ENCODE results near the gene HDDC2. TPM values are rescaled to one million over a fixed set of nuclear protein-coding genes. Genes with fewer than 3 reads are reported as not detected.

HDDC2 gene
- total and polyA plus RNA-seq, 2 experiments from 2014 or later, result 69.5 to 131 TPM

GRCh38 chr6:125250511-125250910 lies 51.3 kb downstream of the HDDC2 start:
- Mint-ChIP-seq H3K27me3 (ENCODE audit: insufficient read depth, low read depth, poor library complexity) (peaks cover 2% of the 10 kb centered on the region), H3K4me3 (no peak overlapping the region), H3K36me3 (ENCODE audit: low read depth) (no peaks in the 10 kb centered on the region), H3K27ac (no peak overlapping the region), H3K9me3 (no peaks in the 10 kb centered on the region), H3K4me1 (peaks cover 16% of the 10 kb centered on the region)
- Histone ChIP-seq H3K27ac (ENCODE audit: low read depth) (no peak overlapping the region), H4K20me1 (replicated peaks; ENCODE audit: insufficient read depth) (no peaks in the 10 kb centered on the region), H2AFZ (no peak overlapping the region), H3K4me3 (no peak overlapping the region), H3F3A (replicated peaks; ENCODE audit: low read depth) (no peaks in the 10 kb centered on the region), H3K4me1 (ENCODE audit: insufficient read depth) (peaks cover 11% of the 10 kb centered on the region), H3K9me2 (ENCODE audit: insufficient read depth) (no peaks in the 10 kb centered on the region), H3K36me3 (ENCODE audit: insufficient read depth) (no peaks in the 10 kb centered on the region), H3K79me2 (replicated peaks; ENCODE audit: insufficient read depth) (no peaks in the 10 kb centered on the region), H3K27me3 (ENCODE audit: insufficient read depth) (no peaks in the 10 kb centered on the region), H3K4me2 (no peak overlapping the region)
- DNase-seq (ENCODE audit: low spot score) (no peak), ATAC-seq (no peak)
- no peak for TF ChIP-seq NANOG (IDR thresholded peaks at IDR 0.05; ENCODE audit: borderline replicate concordance)
- TF ChIP-seq CREB1 (CRISPR knock-in tag; IDR thresholded peaks at IDR 0.05; ENCODE audit: low read depth), result no peak
- TF ChIP-seq ZNF114 (CRISPR knock-in tag; IDR thresholded peaks at IDR 0.05), result no peak
- no peak for TF ChIP-seq JUNB (IDR thresholded peaks at IDR 0.05; ENCODE audit: unreplicated experiment)
- TF ChIP-seq STAT1 (IDR thresholded peaks at IDR 0.05; ENCODE audit: unreplicated experiment), result no peak
- no peak for TF ChIP-seq POLR2AphosphoS5 (IDR thresholded peaks at IDR 0.05; ENCODE audit: low read depth)
- TF ChIP-seq, protein P1, sequence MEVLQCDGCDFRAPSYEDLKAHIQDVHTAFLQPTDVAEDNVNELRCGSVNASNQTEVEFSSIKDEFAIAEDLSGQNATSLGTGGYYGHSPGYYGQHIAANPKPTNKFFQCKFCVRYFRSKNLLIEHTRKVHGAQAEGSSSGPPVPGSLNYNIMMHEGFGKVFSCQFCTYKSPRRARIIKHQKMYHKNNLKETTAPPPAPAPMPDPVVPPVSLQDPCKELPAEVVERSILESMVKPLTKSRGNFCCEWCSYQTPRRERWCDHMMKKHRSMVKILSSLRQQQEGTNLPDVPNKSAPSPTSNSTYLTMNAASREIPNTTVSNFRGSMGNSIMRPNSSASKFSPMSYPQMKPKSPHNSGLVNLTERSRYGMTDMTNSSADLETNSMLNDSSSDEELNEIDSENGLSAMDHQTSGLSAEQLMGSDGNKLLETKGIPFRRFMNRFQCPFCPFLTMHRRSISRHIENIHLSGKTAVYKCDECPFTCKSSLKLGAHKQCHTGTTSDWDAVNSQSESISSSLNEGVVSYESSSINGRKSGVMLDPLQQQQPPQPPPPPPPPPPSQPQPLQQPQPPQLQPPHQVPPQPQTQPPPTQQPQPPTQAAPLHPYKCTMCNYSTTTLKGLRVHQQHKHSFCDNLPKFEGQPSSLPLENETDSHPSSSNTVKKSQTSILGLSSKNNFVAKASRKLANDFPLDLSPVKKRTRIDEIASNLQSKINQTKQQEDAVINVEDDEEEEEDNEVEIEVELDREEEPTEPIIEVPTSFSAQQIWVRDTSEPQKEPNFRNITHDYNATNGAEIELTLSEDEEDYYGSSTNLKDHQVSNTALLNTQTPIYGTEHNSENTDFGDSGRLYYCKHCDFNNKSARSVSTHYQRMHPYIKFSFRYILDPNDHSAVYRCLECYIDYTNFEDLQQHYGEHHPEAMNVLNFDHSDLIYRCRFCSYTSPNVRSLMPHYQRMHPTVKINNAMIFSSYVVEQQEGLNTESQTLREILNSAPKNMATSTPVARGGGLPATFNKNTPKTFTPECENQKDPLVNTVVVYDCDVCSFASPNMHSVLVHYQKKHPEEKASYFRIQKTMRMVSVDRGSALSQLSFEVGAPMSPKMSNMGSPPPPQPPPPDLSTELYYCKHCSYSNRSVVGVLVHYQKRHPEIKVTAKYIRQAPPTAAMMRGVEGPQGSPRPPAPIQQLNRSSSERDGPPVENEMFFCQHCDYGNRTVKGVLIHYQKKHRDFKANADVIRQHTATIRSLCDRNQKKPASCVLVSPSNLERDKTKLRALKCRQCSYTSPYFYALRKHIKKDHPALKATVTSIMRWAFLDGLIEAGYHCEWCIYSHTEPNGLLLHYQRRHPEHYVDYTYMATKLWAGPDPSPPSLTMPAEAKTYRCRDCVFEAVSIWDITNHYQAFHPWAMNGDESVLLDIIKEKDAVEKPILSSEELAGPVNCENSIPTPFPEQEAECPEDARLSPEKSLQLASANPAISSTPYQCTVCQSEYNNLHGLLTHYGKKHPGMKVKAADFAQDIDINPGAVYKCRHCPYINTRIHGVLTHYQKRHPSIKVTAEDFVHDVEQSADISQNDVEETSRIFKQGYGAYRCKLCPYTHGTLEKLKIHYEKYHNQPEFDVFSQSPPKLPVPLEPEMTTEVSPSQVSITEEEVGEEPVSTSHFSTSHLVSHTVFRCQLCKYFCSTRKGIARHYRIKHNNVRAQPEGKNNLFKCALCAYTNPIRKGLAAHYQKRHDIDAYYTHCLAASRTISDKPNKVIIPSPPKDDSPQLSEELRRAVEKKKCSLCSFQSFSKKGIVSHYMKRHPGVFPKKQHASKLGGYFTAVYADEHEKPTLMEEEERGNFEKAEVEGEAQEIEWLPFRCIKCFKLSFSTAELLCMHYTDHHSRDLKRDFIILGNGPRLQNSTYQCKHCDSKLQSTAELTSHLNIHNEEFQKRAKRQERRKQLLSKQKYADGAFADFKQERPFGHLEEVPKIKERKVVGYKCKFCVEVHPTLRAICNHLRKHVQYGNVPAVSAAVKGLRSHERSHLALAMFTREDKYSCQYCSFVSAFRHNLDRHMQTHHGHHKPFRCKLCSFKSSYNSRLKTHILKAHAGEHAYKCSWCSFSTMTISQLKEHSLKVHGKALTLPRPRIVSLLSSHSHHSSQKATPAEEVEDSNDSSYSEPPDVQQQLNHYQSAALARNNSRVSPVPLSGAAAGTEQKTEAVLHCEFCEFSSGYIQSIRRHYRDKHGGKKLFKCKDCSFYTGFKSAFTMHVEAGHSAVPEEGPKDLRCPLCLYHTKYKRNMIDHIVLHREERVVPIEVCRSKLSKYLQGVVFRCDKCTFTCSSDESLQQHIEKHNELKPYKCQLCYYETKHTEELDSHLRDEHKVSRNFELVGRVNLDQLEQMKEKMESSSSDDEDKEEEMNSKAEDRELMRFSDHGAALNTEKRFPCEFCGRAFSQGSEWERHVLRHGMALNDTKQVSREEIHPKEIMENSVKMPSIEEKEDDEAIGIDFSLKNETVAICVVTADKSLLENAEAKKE (CRISPR knock-in tag; IDR thresholded peaks at IDR 0.05), result no peak
- no peak for TF ChIP-seq CTCF (conservative IDR thresholded peaks at IDR 0.05; ENCODE audit: low read depth in 2 of 2)
- no peak for TF ChIP-seq REST (IDR thresholded peaks at IDR 0.05; ENCODE audit: unreplicated experiment)
- TF ChIP-seq ZNF331 (CRISPR knock-in tag; IDR thresholded peaks at IDR 0.05; ENCODE audit: low read depth), result no peak
- no peak for TF ChIP-seq EZH2phosphoT487 (IDR thresholded peaks at IDR 0.05; ENCODE audit: unreplicated experiment)
- no peak for TF ChIP-seq EZH2 (IDR thresholded peaks at IDR 0.05; ENCODE audit: low read depth, unreplicated experiment)
- TF ChIP-seq, protein P2, sequence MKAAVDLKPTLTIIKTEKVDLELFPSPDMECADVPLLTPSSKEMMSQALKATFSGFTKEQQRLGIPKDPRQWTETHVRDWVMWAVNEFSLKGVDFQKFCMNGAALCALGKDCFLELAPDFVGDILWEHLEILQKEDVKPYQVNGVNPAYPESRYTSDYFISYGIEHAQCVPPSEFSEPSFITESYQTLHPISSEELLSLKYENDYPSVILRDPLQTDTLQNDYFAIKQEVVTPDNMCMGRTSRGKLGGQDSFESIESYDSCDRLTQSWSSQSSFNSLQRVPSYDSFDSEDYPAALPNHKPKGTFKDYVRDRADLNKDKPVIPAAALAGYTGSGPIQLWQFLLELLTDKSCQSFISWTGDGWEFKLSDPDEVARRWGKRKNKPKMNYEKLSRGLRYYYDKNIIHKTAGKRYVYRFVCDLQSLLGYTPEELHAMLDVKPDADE (IDR thresholded peaks at IDR 0.05), result no peak
